ENCODE data around the gene WDR37. TPM values are rescaled to one million over a fixed set of nuclear protein-coding genes. Genes with fewer than 3 reads are reported as not detected.
A peak's percentile ranks its signal among the peaks of the same experiment; 100 is the strongest.

The WDR37 gene
- total and polyA plus RNA-seq, 10 donors = 8.4 to 60.6 (median 33.9) TPM

DNA sequence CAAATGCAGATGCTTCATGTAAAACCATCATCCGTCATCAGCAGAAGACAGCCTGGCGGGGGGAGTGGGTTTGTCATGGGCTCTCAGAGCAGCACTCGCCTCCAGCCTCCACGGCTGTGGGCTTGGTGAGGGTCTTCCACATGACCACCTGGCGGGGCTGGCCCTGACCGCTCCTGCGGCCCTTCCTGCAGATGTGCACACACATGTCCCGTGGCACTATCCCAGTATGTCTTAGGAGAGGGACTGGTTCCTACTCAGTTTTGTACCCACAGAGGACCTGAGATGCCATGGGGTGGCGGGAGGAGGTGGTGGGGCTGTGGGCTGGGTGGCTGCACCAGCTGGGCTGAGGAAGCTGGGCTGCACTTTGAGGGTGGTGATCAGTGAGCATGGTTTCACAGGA lies 35.2 kb upstream of the WDR37 start:
- WGBS, 5 donors = 93 to 94% (median 93%) methylated on average over 8 to 9 of the region's 9 CpGs
- no peak for TF ChIP-seq POLR2A (IDR thresholded peaks at IDR 0.05)
- TF ChIP-seq POLR2AphosphoS5 (IDR thresholded peaks at IDR 0.05) = peak in 2 of 3 donors; percentile 18 to 34
- Histone ChIP-seq H3K9me3 (no peaks in the 10 kb centered on the region), H3K36me3 (peaks cover 3 to 52% (median 39%) of the 10 kb centered on the region in 6 donors), H3K4me1 (no peaks in the 10 kb centered on the region), H3K4me3 (no peak overlapping the region), H3K27me3 (replicated peaks in 1 of 7) (no peaks in the 10 kb centered on the region), H3K27ac (no peak overlapping the region)
- no peak for DNase-seq
- intact Hi-C loops (cut with DNase I; ENCODE audit: low total_unique reads) = no loop called here

DNA sequence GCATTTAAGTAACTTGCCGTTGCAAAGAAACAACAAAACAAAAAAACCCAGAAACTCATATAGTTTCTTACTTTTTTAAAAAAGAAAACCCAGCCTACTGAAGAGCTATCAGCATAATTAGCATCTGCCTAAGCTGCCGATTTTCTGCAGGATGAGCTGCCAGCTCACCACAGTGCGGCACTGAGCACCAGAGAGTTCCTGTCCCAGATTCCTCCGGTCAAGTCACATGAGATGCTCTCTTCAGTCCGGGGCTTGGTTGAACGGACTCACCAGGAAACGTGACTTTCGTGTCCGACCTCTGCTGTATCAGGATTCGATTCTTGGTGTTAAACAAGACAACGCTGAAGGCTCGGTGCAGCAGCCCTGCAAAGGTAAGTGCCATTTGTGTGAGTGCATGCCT lies 33.8 kb upstream of the WDR37 start:
- Histone ChIP-seq H3K36me3 (peaks cover under 1 to 37% (median 24%) of the 10 kb centered on the region in 6 donors), H3K9me3 (no peaks in the 10 kb centered on the region), H3K27me3 (replicated peaks in 1 of 7) (no peaks in the 10 kb centered on the region), H3K27ac (no peak overlapping the region), H3K4me1 (no peaks in the 10 kb centered on the region), H3K4me3 (peak overlapping the region in 1 of 8 donors; percentile 6)
- 70 to 88% (median 87%) methylated on average over 12 of the region's 12 CpGs for WGBS, 5 donors
- TF ChIP-seq, protein P1, sequence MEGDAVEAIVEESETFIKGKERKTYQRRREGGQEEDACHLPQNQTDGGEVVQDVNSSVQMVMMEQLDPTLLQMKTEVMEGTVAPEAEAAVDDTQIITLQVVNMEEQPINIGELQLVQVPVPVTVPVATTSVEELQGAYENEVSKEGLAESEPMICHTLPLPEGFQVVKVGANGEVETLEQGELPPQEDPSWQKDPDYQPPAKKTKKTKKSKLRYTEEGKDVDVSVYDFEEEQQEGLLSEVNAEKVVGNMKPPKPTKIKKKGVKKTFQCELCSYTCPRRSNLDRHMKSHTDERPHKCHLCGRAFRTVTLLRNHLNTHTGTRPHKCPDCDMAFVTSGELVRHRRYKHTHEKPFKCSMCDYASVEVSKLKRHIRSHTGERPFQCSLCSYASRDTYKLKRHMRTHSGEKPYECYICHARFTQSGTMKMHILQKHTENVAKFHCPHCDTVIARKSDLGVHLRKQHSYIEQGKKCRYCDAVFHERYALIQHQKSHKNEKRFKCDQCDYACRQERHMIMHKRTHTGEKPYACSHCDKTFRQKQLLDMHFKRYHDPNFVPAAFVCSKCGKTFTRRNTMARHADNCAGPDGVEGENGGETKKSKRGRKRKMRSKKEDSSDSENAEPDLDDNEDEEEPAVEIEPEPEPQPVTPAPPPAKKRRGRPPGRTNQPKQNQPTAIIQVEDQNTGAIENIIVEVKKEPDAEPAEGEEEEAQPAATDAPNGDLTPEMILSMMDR (IDR thresholded peaks at IDR 0.05 in 8 of 11, conservative IDR thresholded peaks at IDR 0.05 in 3 of 11) = no peak
- TF ChIP-seq POLR2A (IDR thresholded peaks at IDR 0.05) = no peak
- TF ChIP-seq POLR2AphosphoS5 (IDR thresholded peaks at IDR 0.05) = no peak
- no peak for DNase-seq
- intact Hi-C loops (cut with DNase I; ENCODE audit: low total_unique reads) = no loop called here

DNA sequence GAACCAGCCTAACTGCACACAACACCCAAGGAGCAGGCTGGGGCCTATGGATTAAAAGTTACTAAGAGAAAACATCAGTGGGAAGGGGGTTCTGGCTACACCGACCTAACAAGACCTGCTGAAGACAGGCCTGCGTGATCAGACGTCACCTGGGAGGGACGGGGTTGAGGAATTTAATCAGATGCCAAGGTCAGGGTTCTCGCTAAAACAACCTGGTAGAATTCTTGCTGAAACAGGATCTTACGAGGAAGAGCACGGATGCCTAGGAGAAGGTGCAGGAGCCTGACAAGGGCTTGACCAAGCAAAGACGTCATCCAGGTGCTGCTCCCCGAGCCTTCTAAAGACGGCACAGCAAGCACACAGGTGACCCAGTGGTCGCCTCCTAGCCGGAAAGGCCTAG lies 32.1 kb upstream of the WDR37 start:
- Histone ChIP-seq H3K36me3 (peaks cover 0 to 20% (median 10%) of the 10 kb centered on the region in 6 donors), H3K27me3 (replicated peaks in 1 of 7) (no peaks in the 10 kb centered on the region), H3K4me3 (no peak overlapping the region), H3K27ac (no peak overlapping the region), H3K9me3 (no peaks in the 10 kb centered on the region), H3K4me1 (no peaks in the 10 kb centered on the region)
- no peak for DNase-seq
- intact Hi-C loops (cut with DNase I; ENCODE audit: low total_unique reads) = no loop called here
- 91 to 97% (median 95%) methylated on average over 12 of the region's 12 CpGs for WGBS, 5 donors
- TF ChIP-seq POLR2A (IDR thresholded peaks at IDR 0.05) (no peak), POLR2AphosphoS5 (IDR thresholded peaks at IDR 0.05) (no peak)
- TF ChIP-seq, protein P1 (IDR thresholded peaks at IDR 0.05 in 8 of 11, conservative IDR thresholded peaks at IDR 0.05 in 3 of 11) = no peak

DNA sequence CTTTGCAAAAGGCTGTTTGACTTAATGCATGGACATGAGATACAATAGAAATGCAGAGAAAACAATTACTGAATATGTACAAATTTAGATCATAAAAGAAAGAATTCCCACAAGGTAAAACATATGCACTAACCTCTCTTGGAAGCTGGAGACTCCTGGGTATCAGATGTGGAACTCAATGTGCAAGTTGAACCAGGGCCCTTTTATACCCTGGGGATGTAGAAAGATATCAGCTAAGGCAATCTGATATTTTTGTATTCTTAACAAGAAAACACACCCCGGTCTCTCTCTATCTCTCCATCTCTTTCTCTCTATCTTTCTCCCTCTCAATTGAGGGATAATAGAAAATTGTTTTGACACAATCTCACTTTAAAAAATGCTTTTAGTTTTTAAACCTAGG lies 30.5 kb upstream of the WDR37 start, which contains the start of gene IDI2:
IDI2 (minus strand) TSS at position 177 of the 400 bp plus-strand sequence. CDS start 1,136 bp downstream, outside the sequence.
- H3K27me3 ChIP-seq (replicated peaks in 1 of 7) = no peaks in the 10 kb centered on the region
- WGBS, 5 donors = 85 to 98% (median 89%) methylated on average over 1 of the region's 1 CpG

More for the DNA sequence above, 30.5 kb upstream of the WDR37 start, which contains the start of gene IDI2:
- no peak for DNase-seq
- Histone ChIP-seq H3K36me3 (peaks cover 0 to 5% (median 0%) of the 10 kb centered on the region in 6 donors), H3K4me1 (no peaks in the 10 kb centered on the region), H3K27ac (no peak within 1 kb of the TSS), H3K4me3 (no peak within 1 kb of the TSS), H3K9me3 (no peaks in the 10 kb centered on the region)
- TF ChIP-seq POLR2A (IDR thresholded peaks at IDR 0.05) (no peak), POLR2AphosphoS5 (IDR thresholded peaks at IDR 0.05) (no peak)
- TF ChIP-seq, protein P1 (IDR thresholded peaks at IDR 0.05 in 8 of 11, conservative IDR thresholded peaks at IDR 0.05 in 3 of 11) = no peak
- intact Hi-C loops (cut with DNase I; ENCODE audit: low total_unique reads) = no loop called here
